ENCODE results near the gene HS3ST4.

Gene HS3ST4

GRCh38 chr16:26161461-26162180 lies 469.9 kb downstream of the HS3ST4 start:
- no peaks in the 10 kb centered on the region for H3K9me3 Mint-ChIP-seq
- no peaks in the 10 kb centered on the region for H3K4me1 Mint-ChIP-seq
- no peaks in the 10 kb centered on the region for H3K27me3 Mint-ChIP-seq
- H3K27ac Mint-ChIP-seq: no peak overlapping the region
- H3K4me3 Mint-ChIP-seq: no peak overlapping the region
- no peaks in the 10 kb centered on the region for H3K36me3 Mint-ChIP-seq

- Mint-ChIP-seq H3K27me3 (peaks cover 25% of the 10 kb centered on the region), H3K36me3 (peaks cover 1% of the 10 kb centered on the region), H3K4me3 (no peak overlapping the region), H3K4me1 (no peaks in the 10 kb centered on the region), H3K9me3 (peaks cover 10% of the 10 kb centered on the region), H3K27ac (no peak overlapping the region)
Observed at GRCh38 chr16:26169473-26169872, 477.7 kb downstream of the HS3ST4 start.

GRCh38 chr16:26175944-26176343 lies 484.2 kb downstream of the HS3ST4 start:
- peaks cover 13% of the 10 kb centered on the region for H3K27me3 Mint-ChIP-seq
- H3K27ac Mint-ChIP-seq: no peak overlapping the region
- H3K4me1 Mint-ChIP-seq: no peaks in the 10 kb centered on the region
- H3K36me3 Mint-ChIP-seq: no peaks in the 10 kb centered on the region
- peaks cover 4% of the 10 kb centered on the region for H3K9me3 Mint-ChIP-seq
- no peak overlapping the region for H3K4me3 Mint-ChIP-seq

GRCh38 chr16:26177438-26177837 lies 485.7 kb downstream of the HS3ST4 start:
- Mint-ChIP-seq H3K4me1 (no peaks in the 10 kb centered on the region), H3K27ac (no peak overlapping the region), H3K4me3 (no peak overlapping the region), H3K36me3 (no peaks in the 10 kb centered on the region), H3K9me3 (no peaks in the 10 kb centered on the region), H3K27me3 (peaks cover 7% of the 10 kb centered on the region)

- no peaks in the 10 kb centered on the region for H3K36me3 Mint-ChIP-seq
- H3K27ac Mint-ChIP-seq: no peak overlapping the region
- H3K4me3 Mint-ChIP-seq: no peak overlapping the region
- no peaks in the 10 kb centered on the region for H3K9me3 Mint-ChIP-seq
- H3K27me3 Mint-ChIP-seq: peaks cover 4% of the 10 kb centered on the region
- no peaks in the 10 kb centered on the region for H3K4me1 Mint-ChIP-seq
Observed at GRCh38 chr16:26178298-26178697, 486.5 kb downstream of the HS3ST4 start.

- Mint-ChIP-seq H3K4me1 (no peaks in the 10 kb centered on the region), H3K27ac (no peak overlapping the region), H3K4me3 (no peak overlapping the region), H3K36me3 (no peaks in the 10 kb centered on the region), H3K27me3 (peaks cover 14% of the 10 kb centered on the region), H3K9me3 (peaks cover 2% of the 10 kb centered on the region)
Observed at GRCh38 chr16:26186091-26186615, 494.4 kb downstream of the HS3ST4 start.

All from activated naive CD4-positive, alpha-beta T cell treated with anti-CD3 and anti-CD28 coated beads, Interleukin-2, amount 50 U/mL, for 24 hours (primary cell).